ENCODE data around the gene TEX26.
"Not testable (repeated sequence)": the region's sequence is repeated elsewhere in the genome, so short reads cannot be mapped to it uniquely, and the experiment has no call there.

TEX26 gene

DNA sequence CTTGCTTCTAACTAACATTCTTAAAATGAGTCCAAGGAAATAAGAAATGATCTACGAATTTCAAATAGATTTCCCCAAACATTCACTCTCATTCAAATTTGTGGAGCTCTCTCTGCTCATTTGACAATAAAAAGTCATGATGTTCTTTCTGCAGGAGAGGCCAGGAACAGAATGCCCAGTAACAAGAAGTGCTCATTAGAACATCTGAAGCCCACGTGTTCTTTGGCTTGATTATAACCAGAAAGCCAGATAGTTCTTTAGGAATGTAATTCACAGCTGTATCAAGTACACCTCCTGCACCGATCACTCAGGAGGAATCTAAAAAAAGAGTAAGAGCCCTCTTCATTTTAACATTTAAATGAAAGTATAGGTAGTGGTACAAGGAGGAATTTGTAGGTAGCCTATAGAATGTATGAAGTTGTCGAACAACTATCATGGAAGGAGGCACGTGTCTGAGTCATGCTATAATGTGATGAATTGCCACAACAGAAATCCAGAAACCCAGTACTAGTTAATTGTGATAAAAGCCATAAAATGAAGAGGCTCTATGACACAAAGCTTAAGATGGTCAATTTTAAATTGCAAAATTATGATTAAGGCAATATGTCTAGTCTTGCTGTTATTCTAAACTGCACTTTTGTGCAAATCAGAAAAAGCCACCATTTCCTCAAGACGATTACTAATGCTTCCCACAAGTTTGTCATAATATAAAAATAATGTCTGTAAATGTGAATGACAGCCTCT is 13.6 kb upstream of the TEX26 start:
- DNase-seq (ENCODE audit: low spot score): no peak

DNA sequence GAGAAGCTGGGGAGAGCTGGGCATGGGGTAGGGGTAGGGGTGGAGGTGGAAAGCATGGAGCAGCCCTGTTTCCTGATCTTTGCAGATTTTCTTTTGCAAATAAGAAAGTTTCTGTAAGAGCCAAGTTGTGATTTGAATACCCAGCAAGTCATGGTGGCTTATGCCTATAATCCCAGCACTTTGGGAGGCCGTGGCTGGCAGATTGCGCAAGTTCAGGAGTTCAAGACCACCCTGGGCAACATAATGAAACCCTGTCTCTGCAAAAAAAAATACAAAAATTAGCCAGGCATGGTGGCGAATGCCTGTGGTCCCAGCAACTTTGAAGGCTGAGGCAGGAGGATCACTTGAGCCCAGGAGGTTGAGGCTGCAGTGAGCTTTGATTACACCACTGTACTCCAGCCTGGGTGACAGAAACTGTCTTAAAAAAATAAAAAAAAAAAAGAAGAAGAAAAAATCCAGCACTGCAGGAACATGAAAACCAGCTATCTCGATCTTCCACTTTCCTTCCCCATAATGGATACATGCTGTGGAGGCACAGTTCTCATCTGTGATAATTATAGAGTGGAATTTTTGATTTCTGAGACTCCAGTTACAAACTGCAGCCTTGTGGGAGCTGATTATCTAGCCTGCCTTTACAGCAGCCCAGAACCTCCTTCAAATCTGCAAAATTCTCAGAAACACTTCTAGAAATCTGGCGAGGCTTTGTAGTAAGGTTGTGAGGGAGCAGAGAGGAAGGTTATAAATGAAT is 12.1 kb upstream of the TEX26 start:
- DNase-seq (ENCODE audit: low spot score) (no peak), FAIRE-seq (no peak)

More for the DNA sequence above, 13.6 kb upstream of the TEX26 start:
- no peak for FAIRE-seq

DNA sequence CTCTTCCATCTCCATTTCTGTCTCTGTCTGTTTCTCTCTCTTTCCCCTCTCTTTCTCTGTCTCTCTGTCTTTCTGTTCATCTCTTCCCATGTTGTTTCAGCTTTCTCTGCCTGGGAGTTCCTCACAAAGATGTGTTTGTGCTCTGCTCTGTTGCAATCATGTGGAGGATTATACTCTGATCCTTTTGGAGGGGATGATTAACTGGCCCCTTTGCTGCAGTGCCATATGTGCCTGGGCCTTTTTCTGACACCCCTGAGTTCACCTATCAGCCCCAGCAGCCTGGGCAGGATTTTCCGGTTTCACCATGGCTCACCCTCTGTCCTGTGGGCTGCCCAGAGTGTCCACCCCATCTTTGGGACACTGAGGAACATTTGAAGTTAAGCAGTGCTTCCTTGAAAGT is 9.0 kb upstream of the TEX26 start:
- FAIRE-seq: no peak
- no peak for DNase-seq (ENCODE audit: low spot score)

DNA sequence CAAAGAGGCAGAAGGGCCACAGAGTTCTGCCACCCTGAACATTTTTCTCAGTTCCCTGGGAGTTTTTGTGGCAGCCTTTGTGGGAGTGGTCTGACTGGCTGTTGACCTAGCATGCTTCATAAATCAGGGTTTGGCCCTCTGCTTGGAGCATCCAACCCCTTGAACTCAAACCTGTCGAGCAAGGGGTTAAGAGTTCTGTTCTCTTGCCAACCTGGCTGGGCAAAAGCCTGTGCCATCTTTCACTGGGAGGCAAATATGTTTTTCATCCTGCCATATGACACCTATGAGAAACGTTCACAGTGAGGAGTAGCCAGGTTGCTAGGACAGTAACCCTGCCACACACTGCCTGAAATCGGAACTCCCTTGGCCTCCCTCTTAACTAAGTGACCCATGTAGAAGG is 7.7 kb upstream of the TEX26 start:
- no peak for FAIRE-seq
- no peak for DNase-seq (ENCODE audit: low spot score)

DNA sequence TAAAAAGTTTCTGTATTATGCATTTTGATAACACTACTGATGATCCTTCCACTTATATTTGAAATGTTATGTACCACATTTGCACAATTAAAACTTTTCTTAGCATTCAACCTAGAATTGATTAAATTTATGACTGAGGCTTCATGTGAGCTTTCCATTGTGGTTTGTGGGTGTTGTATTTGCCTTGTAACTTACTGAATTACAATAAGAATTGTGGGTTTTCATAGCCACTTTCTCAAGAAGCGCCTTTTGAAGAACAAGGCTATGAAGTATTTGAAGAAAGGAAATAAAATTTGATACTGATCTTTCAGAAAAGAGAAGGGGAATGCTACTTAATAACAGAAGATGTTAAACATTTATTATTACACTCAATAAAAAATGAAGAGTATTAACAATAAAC is 7.0 kb upstream of the TEX26 start:
- FAIRE-seq (no peak), DNase-seq (ENCODE audit: low spot score) (no peak)

DNA sequence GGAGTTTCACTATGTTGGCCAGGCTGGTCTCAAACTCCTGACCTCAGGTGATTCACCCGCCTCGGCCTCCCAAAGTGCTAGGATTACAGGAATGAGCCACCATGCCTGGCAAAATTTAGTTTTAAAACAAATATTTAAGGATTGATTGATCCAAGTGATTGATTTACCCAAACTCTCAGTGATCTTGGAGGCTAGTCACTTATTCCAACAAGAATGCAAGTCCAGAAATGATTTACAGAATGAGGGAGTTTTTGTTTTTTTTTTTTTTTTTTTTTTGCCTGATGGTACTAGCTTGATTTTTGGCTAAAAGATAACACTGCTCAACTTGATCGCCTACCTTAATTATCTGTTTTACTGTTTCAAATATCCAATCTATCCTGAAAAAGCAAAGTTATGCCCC is 5.7 kb upstream of the TEX26 start:
- no peak for DNase-seq (ENCODE audit: low spot score)
- no peak for FAIRE-seq

DNA sequence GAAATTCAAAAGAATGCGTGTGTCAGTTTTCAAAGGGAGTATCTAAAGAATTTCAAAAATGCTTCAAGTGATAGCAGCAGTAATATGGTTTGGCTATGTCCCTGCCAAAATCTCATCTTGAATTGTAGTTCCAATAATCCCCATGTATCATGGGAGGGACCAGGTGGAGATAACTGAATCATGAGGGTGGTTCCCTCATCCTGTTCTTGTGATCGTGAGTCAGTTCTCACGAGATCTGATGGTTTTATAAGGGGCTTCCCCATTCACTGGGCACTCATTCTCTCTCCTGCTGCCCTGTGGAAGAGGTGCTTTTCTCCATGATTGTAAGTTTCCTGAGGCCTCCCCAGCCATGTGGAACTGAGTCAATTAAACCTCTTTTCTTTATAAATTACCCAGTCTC is 5.3 kb upstream of the TEX26 start:
- peak; percentile 16 for DNase-seq (ENCODE audit: low spot score)
- FAIRE-seq: not testable (repeated sequence)

DNA sequence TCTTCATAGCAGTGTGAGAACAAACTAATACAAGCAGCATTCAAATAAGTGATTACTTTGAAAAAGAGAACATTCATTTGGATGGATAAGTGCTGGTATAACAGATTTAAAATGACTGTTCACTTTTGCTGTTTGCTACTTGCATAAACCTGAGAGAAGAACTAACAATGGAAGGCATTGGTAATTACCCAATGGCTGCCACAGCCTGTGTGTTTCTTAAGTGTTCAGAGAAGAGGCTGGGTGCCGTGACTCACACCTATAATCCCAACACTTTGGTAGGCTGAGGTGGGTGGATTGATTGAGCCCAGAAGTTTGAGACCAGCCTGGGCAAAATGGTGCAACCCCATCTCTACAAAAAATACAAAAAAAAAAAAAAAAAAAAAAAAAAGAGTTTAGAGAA is 4.9 kb upstream of the TEX26 start:
- FAIRE-seq (no peak), DNase-seq (ENCODE audit: low spot score) (no peak)

DNA sequence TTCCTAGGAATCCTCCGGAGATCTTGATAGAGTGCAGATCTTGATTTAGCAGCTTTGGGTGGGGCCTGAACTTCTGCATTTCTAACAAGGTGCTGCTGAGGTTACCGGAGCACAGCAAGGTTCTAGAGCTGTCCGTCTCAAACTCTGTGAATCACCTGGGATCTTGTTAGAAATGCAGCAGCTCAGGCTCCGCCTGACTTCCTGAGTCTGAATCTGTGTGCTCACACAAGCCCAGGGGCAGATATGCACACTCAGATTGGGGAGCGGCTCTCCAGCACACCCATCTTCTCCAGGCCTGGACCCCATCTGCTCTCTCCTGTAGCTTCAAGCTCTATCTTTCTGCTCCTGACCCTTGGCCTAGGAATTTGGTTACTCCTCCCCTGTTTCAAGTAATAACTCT is 3.5 kb upstream of the TEX26 start:
- FAIRE-seq (no peak), DNase-seq (ENCODE audit: low spot score) (no peak)

DNA sequence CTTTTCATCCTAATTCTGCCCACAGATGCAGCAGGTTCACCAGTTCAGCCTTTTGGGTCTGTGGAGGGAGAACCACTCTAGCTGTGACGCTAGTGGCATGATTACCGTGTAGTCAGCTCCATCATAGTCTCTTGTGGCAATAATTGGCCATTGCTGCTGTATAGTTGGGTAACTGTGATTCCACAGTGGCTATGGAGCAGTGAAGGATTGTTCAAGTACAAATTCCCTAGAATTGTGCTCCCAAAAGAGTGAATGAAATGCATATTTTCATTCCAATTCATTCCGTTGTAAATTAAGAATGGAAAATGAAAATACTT is 856 bp downstream of the TEX26 start:
- FAIRE-seq: no peak

DNA sequence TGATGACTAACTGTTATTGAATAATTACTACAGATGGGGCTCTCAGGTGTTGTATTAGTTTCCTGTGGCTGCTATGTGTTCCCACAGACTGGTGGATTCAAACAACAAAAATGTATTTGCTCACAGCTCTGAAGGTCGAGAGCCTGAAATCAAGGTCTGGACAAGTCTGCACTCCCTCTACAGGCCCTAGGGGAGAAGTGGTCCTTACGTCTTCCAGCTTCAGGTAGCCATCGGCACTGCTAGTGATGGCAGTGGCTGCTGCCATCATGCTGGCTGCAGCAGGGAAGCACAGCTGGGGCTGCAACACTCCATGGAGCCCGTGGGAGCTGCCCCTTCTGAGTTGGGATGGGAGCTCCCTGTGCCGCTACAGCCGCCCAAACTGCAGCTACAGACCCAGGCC is 1.9 kb downstream of the TEX26 start:
- DNase-seq (ENCODE audit: low spot score): no peak
- no peak for FAIRE-seq

More for the DNA sequence above, 856 bp downstream of the TEX26 start:
- DNase-seq (ENCODE audit: low spot score): no peak

DNA sequence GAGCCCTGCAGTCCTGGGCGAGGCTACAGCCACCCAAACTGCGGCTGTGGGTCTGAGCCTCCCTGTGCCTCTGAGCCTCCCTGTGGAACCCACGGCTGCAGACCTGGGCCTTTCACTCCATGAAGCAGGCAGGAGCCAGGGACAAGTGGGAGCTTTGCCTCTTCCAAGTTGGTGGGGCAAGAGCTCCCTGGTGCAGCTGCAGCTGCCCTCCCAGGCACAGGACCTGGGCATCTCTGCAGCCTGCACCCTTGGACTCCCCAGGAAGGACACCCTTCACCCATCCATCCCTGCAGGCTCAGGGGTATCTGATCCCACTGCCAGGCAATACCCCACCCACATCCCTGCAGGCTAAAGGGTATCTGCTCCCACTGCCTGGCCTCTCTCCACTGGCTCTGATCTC is 2.3 kb downstream of the TEX26 start:
- FAIRE-seq (no peak), DNase-seq (ENCODE audit: low spot score) (no peak)

DNA sequence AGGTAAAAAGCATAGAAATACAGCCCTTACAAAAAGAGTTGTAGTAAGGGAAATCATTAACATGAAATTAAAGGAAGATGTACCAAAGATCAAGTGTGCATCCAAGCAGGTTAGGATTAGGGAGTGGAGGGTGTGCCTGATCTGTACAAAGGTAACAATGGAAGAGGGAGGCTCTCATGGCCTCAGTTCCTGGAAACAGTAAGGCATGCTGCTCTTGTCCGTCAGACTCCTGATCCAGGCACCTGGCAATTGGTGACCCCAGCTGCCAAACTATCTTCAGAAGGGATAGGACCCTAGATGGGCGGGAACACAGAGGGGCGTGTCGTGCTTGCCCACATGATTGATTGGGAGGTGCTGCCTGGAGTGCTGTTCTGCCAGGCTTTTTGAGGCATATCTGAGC is 4.5 kb downstream of the TEX26 start:
- FAIRE-seq (no peak), DNase-seq (ENCODE audit: low spot score) (no peak)

DNA sequence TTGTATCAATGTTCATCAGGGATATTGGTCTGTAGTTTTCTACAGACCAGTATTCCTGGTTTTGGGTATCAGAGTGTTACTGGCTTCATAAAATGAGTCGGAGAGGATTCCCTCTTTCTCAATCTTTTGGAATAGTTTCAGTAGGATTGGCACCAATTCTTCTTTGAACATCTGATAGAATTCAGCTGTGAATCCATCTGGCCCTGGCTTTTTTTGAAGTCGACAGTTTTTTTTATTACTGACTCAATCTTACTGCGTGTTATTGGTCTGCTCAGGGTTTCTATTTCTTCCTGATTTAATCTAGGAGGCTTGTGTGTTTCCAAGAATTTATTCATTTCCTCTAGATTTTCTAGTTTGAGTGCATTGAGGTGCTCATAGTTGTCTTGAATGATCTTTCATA is 11.4 kb downstream of the TEX26 start:
- no peak for FAIRE-seq
- no peak for DNase-seq (ENCODE audit: low spot score)

DNA sequence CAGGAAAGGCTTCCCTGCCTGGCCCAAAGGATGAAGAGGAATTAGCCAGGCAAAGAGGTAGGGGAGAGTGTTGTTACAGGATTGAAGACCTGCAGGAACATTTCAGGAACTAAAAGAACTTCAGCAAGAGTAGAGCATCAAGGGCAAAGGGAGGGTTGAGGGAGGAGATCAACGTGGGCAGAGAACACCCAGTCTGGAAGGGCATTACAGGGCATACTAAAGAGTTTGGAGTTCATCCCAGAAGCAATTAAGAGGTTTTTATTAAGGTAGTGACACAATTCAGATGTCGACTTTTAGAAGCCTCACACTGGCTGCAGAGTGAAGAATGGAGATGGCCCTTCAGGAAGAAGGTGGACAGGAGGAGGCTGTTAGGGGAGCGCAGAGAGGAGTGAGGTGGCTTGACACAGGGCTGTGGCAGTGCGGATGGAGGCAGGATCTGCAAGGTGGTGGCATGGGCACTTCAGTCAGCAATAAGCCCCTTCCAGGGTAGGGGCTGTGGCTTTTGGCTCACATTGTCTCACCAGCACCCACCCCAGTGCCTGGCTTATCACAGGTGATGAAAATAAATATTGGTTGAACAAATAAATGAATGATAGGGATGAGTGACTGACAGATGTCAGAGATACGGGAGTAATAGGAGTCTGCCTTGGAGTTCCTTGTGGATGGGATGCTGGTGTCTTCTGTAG is 24.9 kb downstream of the TEX26 start:
- DNase-seq (ENCODE audit: low spot score): no peak
- FAIRE-seq: no peak

DNA sequence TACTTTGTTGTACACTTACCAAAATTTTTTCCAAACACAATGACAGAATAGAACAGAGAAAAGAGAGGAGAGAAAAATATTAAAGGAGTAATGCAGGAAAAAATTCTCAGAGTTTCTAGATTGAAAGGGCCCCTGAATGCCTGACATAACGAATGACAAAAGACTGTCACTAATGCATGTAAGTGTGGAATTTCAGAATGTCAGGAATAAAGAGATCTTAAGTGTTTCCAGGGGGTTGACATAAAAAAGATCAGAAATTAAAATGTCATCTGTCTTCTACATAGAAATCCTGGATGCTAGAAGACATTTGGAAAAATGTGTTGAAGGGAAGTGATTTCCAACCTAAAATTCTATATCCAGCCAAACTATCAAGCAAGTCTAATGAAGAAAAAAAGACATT is 27.2 kb downstream of the TEX26 start:
- DNase-seq (ENCODE audit: low spot score) (no peak), FAIRE-seq (no peak)

DNA sequence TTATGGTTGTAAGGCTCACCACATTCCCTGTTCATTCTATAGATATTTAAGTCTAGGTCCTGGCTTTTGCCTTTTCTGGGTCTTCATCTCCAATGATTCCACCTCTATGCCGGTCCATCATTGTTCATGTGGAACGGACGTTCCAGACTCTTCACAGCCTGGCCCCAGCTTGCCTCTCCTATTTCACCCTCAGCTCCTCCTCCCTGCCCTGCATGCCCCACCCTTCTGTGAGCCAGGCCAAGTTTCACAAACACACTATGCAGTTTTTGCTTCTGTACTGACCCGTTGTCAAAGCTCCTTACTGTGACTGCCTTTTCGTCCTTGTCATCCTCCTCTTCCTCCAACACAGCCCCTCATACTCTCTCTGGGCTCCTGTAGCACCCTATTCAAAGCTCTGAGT is 31.3 kb downstream of the TEX26 start:
- DNase-seq (ENCODE audit: low spot score) (no peak), FAIRE-seq (no peak)

DNA sequence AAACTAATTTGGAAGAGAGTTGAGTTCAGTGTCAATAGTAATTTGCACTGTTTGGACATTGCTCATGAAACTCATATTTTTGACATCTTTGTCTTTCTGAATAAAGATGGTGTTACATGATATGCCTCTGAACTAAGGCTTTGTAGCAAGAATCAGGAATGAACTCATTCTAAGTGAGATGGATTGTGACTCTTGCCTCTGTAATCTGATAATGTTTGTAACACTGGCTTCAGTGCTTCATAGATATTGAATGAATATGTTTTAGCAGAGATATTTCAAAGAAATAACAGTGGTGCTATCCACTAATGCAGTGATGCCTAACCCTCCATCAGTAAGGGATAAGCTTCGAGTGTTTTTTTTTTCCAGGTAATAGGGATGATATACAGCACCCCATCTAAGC is 32.9 kb downstream of the TEX26 start:
- FAIRE-seq: no peak
- DNase-seq (ENCODE audit: low spot score): no peak

DNA sequence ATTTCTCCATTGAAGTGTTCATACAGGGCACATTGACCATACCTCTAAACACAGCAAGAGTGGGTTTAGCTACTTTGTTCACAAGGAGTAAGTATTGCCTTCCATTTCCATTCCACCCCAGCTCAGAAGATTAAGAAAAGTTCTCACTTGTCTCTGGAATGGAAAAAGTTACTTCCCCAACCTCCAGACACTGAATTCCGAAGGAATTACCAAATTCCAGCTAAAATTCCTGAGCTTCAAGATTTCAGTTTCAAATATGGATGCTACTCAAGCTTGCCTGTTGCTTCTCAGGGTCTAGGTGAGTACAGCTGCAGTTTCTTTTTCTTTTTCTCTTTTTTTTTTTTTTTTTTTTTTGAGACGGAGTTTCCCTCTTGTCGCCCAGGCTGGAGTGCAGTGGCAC is 33.6 kb downstream of the TEX26 start:
- DNase-seq (ENCODE audit: low spot score) (no peak), FAIRE-seq (no peak)

DNA sequence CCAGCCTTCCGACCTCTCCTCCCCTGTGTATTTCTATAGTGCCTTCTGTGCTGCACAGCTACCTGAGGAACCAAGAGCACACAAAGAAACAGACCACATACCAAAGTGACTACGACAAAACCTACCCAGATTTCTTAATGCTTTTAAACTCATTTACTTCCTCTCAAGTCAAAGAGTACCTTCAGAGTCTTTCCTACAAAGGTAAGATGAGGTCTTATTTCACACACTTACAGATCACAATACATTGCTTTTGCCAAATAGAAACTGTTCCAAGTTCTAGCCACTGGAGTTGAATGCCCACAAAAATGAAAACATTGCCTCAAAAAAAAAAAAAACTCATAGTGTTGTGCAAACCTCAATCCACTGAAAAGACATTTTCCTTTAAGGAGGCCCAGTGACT is 36.4 kb downstream of the TEX26 start:
- FAIRE-seq (no peak), DNase-seq (ENCODE audit: low spot score) (no peak)

DNA sequence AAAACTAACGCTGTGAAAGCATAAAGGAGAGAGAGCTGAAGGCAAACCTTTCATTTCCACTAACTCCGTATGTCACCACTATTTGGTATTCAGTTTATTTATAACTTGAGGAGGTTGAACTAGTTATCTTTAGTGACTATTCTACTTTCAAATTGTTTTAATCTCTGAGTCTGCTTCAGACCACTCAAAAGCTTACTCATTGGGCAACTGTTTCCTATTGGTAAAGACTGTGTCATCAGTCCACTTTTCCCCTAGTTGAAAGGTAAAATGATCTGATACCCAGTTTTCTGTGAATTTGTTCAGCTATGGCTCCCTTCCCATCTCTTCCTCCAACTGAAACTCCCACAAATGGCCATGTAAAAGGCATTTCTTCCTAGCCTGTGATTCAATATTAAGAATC is 39.1 kb downstream of the TEX26 start:
- no peak for DNase-seq (ENCODE audit: low spot score)
- FAIRE-seq: no peak

DNA sequence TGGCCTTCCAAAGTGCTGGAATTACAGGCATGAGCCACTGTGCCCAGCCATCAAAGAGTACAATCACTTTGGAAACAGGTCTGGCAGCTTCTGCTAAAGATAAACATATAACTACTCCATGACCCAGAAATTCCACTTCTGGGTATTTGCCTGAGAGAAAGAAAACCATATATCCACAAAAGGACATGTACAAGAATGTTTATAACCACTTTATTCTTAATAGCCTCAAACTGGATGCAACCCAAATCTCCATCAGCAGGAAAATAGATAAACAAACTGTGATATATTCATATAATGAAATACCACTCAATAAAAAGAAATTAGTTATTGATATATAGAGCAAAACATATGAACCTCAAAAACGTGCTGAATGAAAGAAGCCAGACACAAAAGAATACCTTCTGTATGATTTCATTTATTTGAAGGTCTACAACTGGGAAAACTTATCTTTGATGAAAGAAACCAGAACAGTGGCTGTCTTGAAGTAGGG is 40.5 kb downstream of the TEX26 start:
- no peak for FAIRE-seq
- no peak for DNase-seq (ENCODE audit: low spot score)

DNA sequence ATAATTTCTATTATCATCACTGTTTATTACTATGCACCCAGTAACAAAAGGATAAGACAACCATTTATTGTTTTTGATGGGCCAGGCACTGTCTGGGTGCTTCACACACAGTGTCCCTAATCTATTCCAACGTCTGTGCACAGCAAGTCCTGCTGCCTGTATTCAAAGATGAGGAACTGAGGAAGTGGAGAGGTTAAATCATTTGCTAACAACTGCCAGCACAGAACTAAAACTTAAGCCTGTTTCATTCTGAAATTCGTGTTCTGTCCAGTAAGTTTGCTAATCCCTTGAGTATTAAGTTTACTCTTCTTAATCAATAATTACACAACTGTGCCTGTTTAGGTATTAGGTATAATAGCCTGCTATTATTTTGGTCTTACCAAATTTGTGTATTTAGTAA is 41.9 kb downstream of the TEX26 start:
- DNase-seq (ENCODE audit: low spot score) (no peak), FAIRE-seq (no peak)
